GM12878 (cell line): ENCODE data around the gene ZNF385D.

ENCODE experiments used
- BCL11A ChIP-seq: IDR thresholded peaks from 2 replicates; pipeline ENCODE4 v1.6.1; 2011; ENCODE audit warnings: low read depth, low read length
- CBX3 ChIP-seq: fragments of 200-600 bp; sonication (generic); IDR thresholded peaks from 2 replicates; pipeline ENCODE4 v1.6.1; 2016; ENCODE audit warnings: low read depth, borderline replicate concordance
- CTCF ChIP-seq, 3 experiments: IDR thresholded peaks in 2 of 3; conservative IDR thresholded peaks in 1 of 3; 2 replicates each; pipeline ENCODE4 v1.5.1; 2011; ENCODE audit warnings: low read depth in 3 of 3, low read length in 3 of 3, mild to moderate bottlenecking in 3 of 3, control low read depth in 2 of 3, moderate library complexity in 2 of 3, inconsistent platforms in 1 of 3, mixed read lengths in 1 of 3; ENCODE audit not compliant: control insufficient read depth in 2 of 3, insufficient read depth in 1 of 3; ENCODE audit errors: extremely low read depth in 1 of 3
- DPF2 ChIP-seq: fragments of 450-650 bp; IDR thresholded peaks from 2 replicates; pipeline ENCODE4 v1.6.1; 2017; ENCODE audit warnings: mild to moderate bottlenecking
- E2F4 ChIP-seq: IDR thresholded peaks from 2 replicates; pipeline ENCODE4 v1.6.1; 2012; ENCODE audit warnings: low read depth, low read length, improper control_type of control experiment
- JUND ChIP-seq: IDR thresholded peaks from 2 replicates; pipeline ENCODE4 v1.6.1; 2012; ENCODE audit warnings: low read depth, mild to moderate bottlenecking, low read length, improper control_type of control experiment, moderate library complexity
- POU2F2 ChIP-seq: IDR thresholded peaks from 3 replicates; pipeline ENCODE4 v1.6.1; 2011; ENCODE audit warnings: low read depth, mild to moderate bottlenecking, low read length, borderline replicate concordance
- RELB ChIP-seq: fragments of 450-650 bp; IDR thresholded peaks from 2 replicates; pipeline ENCODE4 v1.6.1; 2017; ENCODE audit warnings: low read depth, mild to moderate bottlenecking, moderate library complexity
- REST ChIP-seq: IDR thresholded peaks from 2 replicates; pipeline ENCODE4 v1.6.1; 2012; ENCODE audit warnings: mild to moderate bottlenecking, low read depth, low read length
- SUZ12 ChIP-seq: fragments of 200-600 bp; sonication (generic); IDR thresholded peaks from one replicate; pipeline ENCODE4 v1.6.1; 2018; ENCODE audit warnings: antibody characterized with exemption, mild to moderate bottlenecking; ENCODE audit not compliant: unreplicated experiment
- ZNF687 ChIP-seq: fragments of 450-650 bp; IDR thresholded peaks from 2 replicates; pipeline ENCODE4 v1.6.1; 2017; ENCODE audit warnings: mild to moderate bottlenecking, moderate library complexity

GRCh38 chr3:21682206-21682605 is 68.8 kb downstream of the ZNF385D start:
- TF ChIP-seq CTCF (IDR thresholded peaks at IDR 0.05 in 2 of 3, conservative IDR thresholded peaks at IDR 0.05 in 1 of 3; ENCODE audit: control insufficient read depth in 2 of 3, extremely low read depth in 1 of 3, insufficient read depth in 1 of 3, low read depth in 3 of 3, low read length in 3 of 3) (no peak), RELB (no peak), DPF2 (no peak), JUND (no peak), REST (no peak), E2F4 (no peak), ZNF687 (no peak), POU2F2 (no peak), CBX3 (no peak), BCL11A (no peak), SUZ12 (no peak)
